G401.6 (cell line): Measurements from ENCODE around the gene PCDHGA1.
"Not testable (repeated sequence)": the region's sequence is repeated elsewhere in the genome, so short reads cannot be mapped to it uniquely, and the experiment has no call there.

Experiments
- FAIRE-seq: peaks from 2 replicates; lab custom pipeline; 2012; peaks lifted over from hg19 to GRCh38; lab: Jason Lieb, UNC

The PCDHGA1 gene

GRCh38 chr5:141349917-141350619 lies 19.8 kb downstream of the PCDHGA1 start, which contains the start of gene PCDHGB1:
Gene PCDHGB1 (plus strand): TSS chr5:141350099. CDS start chr5:141350261, 162 bp downstream.
- no peak for FAIRE-seq

- no peak for FAIRE-seq
Measured at GRCh38 chr5:141351591-141351990, 21.3 kb downstream of the PCDHGA1 start.

GRCh38 chr5:141354900-141355469 lies 24.7 kb downstream of the PCDHGA1 start, which contains the start of gene PCDHGA4:
Gene PCDHGA4 (plus strand): TSS chr5:141355021. CDS start chr5:141355108, 87 bp downstream.
- FAIRE-seq = no peak

- FAIRE-seq = no peak
Measured at GRCh38 chr5:141355641-141356040, 25.3 kb downstream of the PCDHGA1 start.

- FAIRE-seq = no peak
Measured at GRCh38 chr5:141356133-141356532, 25.8 kb downstream of the PCDHGA1 start.

GRCh38 chr5:141356950-141357349 lies 26.6 kb downstream of the PCDHGA1 start:
- FAIRE-seq = no peak

- FAIRE-seq = peak; percentile 47
Measured at GRCh38 chr5:141359790-141360426, 29.6 kb downstream of the PCDHGA1 start, which contains the start of gene PCDHGB2. Gene PCDHGB2 (plus strand): TSS chr5:141359994. CDS start chr5:141360136, 142 bp downstream.

GRCh38 chr5:141360685-141361084 lies 30.4 kb downstream of the PCDHGA1 start:
- no peak for FAIRE-seq

- FAIRE-seq = no peak
Measured at GRCh38 chr5:141362719-141363118, 32.4 kb downstream of the PCDHGA1 start.

- FAIRE-seq = no peak
Measured at GRCh38 chr5:141363952-141364660, 33.8 kb downstream of the PCDHGA1 start, which contains the start of gene PCDHGA5. Gene PCDHGA5 (plus strand): TSS chr5:141364162. CDS start chr5:141364331, 169 bp downstream.

- FAIRE-seq = no peak
Measured at GRCh38 chr5:141366016-141366896, 35.9 kb downstream of the PCDHGA1 start.

GRCh38 chr5:141369994-141370848 lies 39.9 kb downstream of the PCDHGA1 start, which contains the start of gene PCDHGB3:
Gene PCDHGB3 (plus strand): TSS chr5:141370242. CDS start chr5:141370395, 153 bp downstream.
- no peak for FAIRE-seq

GRCh38 chr5:141371572-141372475 lies 41.5 kb downstream of the PCDHGA1 start:
- no peak for FAIRE-seq

- no peak for FAIRE-seq
Measured at GRCh38 chr5:141373673-141374317, 43.5 kb downstream of the PCDHGA1 start, which contains the start of gene PCDHGA6. Gene PCDHGA6 (plus strand): TSS chr5:141373891. CDS start chr5:141374084, 193 bp downstream.

GRCh38 chr5:141374627-141375026 lies 44.3 kb downstream of the PCDHGA1 start:
- FAIRE-seq = no peak

GRCh38 chr5:141375444-141376155 lies 45.3 kb downstream of the PCDHGA1 start:
- not testable (repeated sequence) for FAIRE-seq

GRCh38 chr5:141382469-141383294 lies 52.4 kb downstream of the PCDHGA1 start, which contains the start of gene PCDHGA7:
Gene PCDHGA7 (plus strand): TSS chr5:141382742. CDS start chr5:141382900, 158 bp downstream.
- no peak for FAIRE-seq
